ENCODE measurements around the gene FAM219B. TPM values are rescaled to one million over a fixed set of nuclear protein-coding genes. Genes with fewer than 3 reads are reported as not detected.

The FAM219B gene
- total and polyA plus RNA-seq, 2 of the 8 experiments (the other 6 are each of a cell fraction or from before 2014, with no cell fraction given), result 57.1 to 66.6 TPM

DNA sequence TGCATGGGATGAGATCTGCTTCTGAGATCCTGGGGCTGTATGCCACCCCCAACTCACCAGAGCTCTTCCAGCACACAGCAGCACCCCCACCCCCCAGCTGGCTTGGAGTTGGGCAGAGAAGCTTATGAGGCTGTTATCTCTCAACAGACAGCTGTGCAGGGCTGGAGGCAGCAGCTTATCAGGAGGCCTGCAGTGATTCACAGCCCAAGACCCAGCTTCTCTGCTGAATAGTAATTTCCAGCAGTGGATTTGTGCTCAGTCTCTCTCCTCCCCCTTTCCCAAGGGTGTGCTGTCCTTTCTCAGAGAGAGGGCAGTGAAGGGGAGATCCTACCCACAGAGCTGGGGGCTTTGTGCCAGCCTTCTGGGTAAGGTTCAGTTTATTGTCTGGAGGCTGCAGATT is 47.9 kb upstream of the FAM219B start (continued):
- TF ChIP-seq, protein P1, sequence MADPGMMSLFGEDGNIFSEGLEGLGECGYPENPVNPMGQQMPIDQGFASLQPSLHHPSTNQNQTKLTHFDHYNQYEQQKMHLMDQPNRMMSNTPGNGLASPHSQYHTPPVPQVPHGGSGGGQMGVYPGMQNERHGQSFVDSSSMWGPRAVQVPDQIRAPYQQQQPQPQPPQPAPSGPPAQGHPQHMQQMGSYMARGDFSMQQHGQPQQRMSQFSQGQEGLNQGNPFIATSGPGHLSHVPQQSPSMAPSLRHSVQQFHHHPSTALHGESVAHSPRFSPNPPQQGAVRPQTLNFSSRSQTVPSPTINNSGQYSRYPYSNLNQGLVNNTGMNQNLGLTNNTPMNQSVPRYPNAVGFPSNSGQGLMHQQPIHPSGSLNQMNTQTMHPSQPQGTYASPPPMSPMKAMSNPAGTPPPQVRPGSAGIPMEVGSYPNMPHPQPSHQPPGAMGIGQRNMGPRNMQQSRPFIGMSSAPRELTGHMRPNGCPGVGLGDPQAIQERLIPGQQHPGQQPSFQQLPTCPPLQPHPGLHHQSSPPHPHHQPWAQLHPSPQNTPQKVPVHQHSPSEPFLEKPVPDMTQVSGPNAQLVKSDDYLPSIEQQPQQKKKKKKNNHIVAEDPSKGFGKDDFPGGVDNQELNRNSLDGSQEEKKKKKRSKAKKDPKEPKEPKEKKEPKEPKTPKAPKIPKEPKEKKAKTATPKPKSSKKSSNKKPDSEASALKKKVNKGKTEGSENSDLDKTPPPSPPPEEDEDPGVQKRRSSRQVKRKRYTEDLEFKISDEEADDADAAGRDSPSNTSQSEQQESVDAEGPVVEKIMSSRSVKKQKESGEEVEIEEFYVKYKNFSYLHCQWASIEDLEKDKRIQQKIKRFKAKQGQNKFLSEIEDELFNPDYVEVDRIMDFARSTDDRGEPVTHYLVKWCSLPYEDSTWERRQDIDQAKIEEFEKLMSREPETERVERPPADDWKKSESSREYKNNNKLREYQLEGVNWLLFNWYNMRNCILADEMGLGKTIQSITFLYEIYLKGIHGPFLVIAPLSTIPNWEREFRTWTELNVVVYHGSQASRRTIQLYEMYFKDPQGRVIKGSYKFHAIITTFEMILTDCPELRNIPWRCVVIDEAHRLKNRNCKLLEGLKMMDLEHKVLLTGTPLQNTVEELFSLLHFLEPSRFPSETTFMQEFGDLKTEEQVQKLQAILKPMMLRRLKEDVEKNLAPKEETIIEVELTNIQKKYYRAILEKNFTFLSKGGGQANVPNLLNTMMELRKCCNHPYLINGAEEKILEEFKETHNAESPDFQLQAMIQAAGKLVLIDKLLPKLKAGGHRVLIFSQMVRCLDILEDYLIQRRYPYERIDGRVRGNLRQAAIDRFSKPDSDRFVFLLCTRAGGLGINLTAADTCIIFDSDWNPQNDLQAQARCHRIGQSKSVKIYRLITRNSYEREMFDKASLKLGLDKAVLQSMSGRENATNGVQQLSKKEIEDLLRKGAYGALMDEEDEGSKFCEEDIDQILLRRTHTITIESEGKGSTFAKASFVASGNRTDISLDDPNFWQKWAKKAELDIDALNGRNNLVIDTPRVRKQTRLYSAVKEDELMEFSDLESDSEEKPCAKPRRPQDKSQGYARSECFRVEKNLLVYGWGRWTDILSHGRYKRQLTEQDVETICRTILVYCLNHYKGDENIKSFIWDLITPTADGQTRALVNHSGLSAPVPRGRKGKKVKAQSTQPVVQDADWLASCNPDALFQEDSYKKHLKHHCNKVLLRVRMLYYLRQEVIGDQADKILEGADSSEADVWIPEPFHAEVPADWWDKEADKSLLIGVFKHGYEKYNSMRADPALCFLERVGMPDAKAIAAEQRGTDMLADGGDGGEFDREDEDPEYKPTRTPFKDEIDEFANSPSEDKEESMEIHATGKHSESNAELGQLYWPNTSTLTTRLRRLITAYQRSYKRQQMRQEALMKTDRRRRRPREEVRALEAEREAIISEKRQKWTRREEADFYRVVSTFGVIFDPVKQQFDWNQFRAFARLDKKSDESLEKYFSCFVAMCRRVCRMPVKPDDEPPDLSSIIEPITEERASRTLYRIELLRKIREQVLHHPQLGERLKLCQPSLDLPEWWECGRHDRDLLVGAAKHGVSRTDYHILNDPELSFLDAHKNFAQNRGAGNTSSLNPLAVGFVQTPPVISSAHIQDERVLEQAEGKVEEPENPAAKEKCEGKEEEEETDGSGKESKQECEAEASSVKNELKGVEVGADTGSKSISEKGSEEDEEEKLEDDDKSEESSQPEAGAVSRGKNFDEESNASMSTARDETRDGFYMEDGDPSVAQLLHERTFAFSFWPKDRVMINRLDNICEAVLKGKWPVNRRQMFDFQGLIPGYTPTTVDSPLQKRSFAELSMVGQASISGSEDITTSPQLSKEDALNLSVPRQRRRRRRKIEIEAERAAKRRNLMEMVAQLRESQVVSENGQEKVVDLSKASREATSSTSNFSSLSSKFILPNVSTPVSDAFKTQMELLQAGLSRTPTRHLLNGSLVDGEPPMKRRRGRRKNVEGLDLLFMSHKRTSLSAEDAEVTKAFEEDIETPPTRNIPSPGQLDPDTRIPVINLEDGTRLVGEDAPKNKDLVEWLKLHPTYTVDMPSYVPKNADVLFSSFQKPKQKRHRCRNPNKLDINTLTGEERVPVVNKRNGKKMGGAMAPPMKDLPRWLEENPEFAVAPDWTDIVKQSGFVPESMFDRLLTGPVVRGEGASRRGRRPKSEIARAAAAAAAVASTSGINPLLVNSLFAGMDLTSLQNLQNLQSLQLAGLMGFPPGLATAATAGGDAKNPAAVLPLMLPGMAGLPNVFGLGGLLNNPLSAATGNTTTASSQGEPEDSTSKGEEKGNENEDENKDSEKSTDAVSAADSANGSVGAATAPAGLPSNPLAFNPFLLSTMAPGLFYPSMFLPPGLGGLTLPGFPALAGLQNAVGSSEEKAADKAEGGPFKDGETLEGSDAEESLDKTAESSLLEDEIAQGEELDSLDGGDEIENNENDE (IDR thresholded peaks at IDR 0.05; ENCODE audit: insufficient replicate concordance, low read length), result no peak
- no peak for TF ChIP-seq BCL11A (IDR thresholded peaks at IDR 0.05; ENCODE audit: low read depth in 2 of 2, low read length in 2 of 2)
- TF ChIP-seq CBX5 (IDR thresholded peaks at IDR 0.05; ENCODE audit: low read depth, low read length), result no peak
- TF ChIP-seq BRCA1 (IDR thresholded peaks at IDR 0.05; ENCODE audit: low read depth, low read length), result no peak
- no peak for TF ChIP-seq SIRT6 (IDR thresholded peaks at IDR 0.05; ENCODE audit: low read length)
- TF ChIP-seq ASH2L (IDR thresholded peaks at IDR 0.05; ENCODE audit: low read length), result no peak
- TF ChIP-seq SIN3A (conservative IDR thresholded peaks at IDR 0.05 in 1 of 2, IDR thresholded peaks at IDR 0.05 in 1 of 2; ENCODE audit: low read depth in 1 of 2, low read length in 2 of 2), result no peak
- TF ChIP-seq, protein P2, sequence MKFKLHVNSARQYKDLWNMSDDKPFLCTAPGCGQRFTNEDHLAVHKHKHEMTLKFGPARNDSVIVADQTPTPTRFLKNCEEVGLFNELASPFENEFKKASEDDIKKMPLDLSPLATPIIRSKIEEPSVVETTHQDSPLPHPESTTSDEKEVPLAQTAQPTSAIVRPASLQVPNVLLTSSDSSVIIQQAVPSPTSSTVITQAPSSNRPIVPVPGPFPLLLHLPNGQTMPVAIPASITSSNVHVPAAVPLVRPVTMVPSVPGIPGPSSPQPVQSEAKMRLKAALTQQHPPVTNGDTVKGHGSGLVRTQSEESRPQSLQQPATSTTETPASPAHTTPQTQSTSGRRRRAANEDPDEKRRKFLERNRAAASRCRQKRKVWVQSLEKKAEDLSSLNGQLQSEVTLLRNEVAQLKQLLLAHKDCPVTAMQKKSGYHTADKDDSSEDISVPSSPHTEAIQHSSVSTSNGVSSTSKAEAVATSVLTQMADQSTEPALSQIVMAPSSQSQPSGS (IDR thresholded peaks at IDR 0.05; ENCODE audit: low read length), result no peak
- TF ChIP-seq EGR1 (IDR thresholded peaks at IDR 0.05; ENCODE audit: borderline replicate concordance, low read depth, low read length), result no peak
- no peak for TF ChIP-seq SP1 (IDR thresholded peaks at IDR 0.05; ENCODE audit: low read depth, low read length)
- no peak for TF ChIP-seq KDM4A (IDR thresholded peaks at IDR 0.05; ENCODE audit: low read depth, low read length, severe bottlenecking)

Measured in H1 (cell line).